HEK293 (cell line): ENCODE measurements around the gene TP63.

ENCODE experiments used
- CTCF ChIA-PET: fragments of 350-600 bp; formaldehyde crosslinking; extraction: SDS; loops from one replicate; lab custom pipeline; 2021; ENCODE audit warnings: antibody characterized with exemption; lab: Yijun Ruan, JAX
- POLR2A ChIA-PET: fragments of 300-600 bp; formaldehyde crosslinking; extraction: SDS; loops from one replicate; lab custom pipeline; 2020; ENCODE audit warnings: antibody characterized with exemption, inconsistent platforms; lab: Yijun Ruan, JAX
- H3K27ac ChIP-seq: fragments of 200-500 bp; sonication (Bioruptor generic); 2 replicates; pipeline ENCODE4 v1.5.1; 2014; ENCODE audit warnings: low read depth, low read length, control low read depth, inconsistent platforms; ENCODE audit errors: extremely low read depth
- H3K36me3 ChIP-seq, 2 experiments: fragments of 200-500 bp in 1 of 2; sonication (Bioruptor generic) in 1 of 2; 1 replicate in 1 of 2; 2 replicates in 1 of 2; pipeline ENCODE4 v1.5.1; 2014 to 2017; ENCODE audit warnings: inconsistent platforms in 2 of 2, low read length in 2 of 2; ENCODE audit not compliant: control insufficient read depth in 2 of 2, insufficient read depth in 1 of 2
- H3K4me1 ChIP-seq: fragments of 200-500 bp; sonication (Bioruptor generic); 2 replicates; pipeline ENCODE4 v1.5.1; 2014; ENCODE audit warnings: mild to moderate bottlenecking, low read length, inconsistent platforms; ENCODE audit not compliant: control insufficient read depth, insufficient read depth
- H3K4me3 ChIP-seq: 2 replicates; pipeline ENCODE4 v1.5.1; 2011; ENCODE audit warnings: low read depth, mild to moderate bottlenecking, control low read depth, low read length, moderate library complexity
- H3K9me3 ChIP-seq: fragments of 200-500 bp; sonication (Bioruptor generic); 2 replicates; pipeline ENCODE4 v1.5.1; 2014; ENCODE audit warnings: low read depth, low read length, inconsistent platforms; ENCODE audit not compliant: control insufficient read depth, insufficient read depth
- HOXD13 ChIP-seq: sonication (generic); formaldehyde crosslinking; IDR thresholded peaks from 2 replicates; pipeline ENCODE4 v1.8.0; 2022; ENCODE audit warnings: missing genetic modification reagents, borderline replicate concordance
- KLF9 ChIP-seq: fragments of 450-650 bp; formaldehyde crosslinking; IDR thresholded peaks from 2 replicates; pipeline ENCODE4 v1.5.1; 2016; ENCODE audit warnings: missing biosample characterization, missing genetic modification characterization, low read depth
- ZBTB1 ChIP-seq: fragments of 450-650 bp; formaldehyde crosslinking; IDR thresholded peaks from 2 replicates; pipeline ENCODE4 v1.5.1; 2016; ENCODE audit warnings: missing biosample characterization, missing genetic modification characterization
- ZBTB26 ChIP-seq: fragments of 450-650 bp; formaldehyde crosslinking; optimal IDR thresholded peaks from 2 replicates; pipeline ENCODE3; 2016; ENCODE audit warnings: missing biosample characterization, mild to moderate bottlenecking, missing genetic modification characterization
- ZBTB7A ChIP-seq: fragments of 450-650 bp; formaldehyde crosslinking; IDR thresholded peaks from 2 replicates; pipeline ENCODE4 v1.5.1; 2016; ENCODE audit warnings: low read depth, missing biosample characterization, missing genetic modification characterization
- ZFP3 ChIP-seq: fragments of 450-650 bp; formaldehyde crosslinking; IDR thresholded peaks from 2 replicates; pipeline ENCODE4 v1.5.1; 2016; ENCODE audit warnings: low read depth, missing biosample characterization, missing genetic modification characterization
- ZNF211 ChIP-seq: fragments of 450-650 bp; formaldehyde crosslinking; IDR thresholded peaks from 2 replicates; pipeline ENCODE4 v1.5.1; 2016; ENCODE audit warnings: low read depth, missing biosample characterization, missing genetic modification characterization
- ZNF223 ChIP-seq: fragments of 450-650 bp; formaldehyde crosslinking; IDR thresholded peaks from 2 replicates; pipeline ENCODE4 v1.5.1; 2016; ENCODE audit warnings: missing biosample characterization, missing genetic modification characterization
- ZNF449 ChIP-seq: fragments of 450-650 bp; formaldehyde crosslinking; IDR thresholded peaks from 2 replicates; pipeline ENCODE4 v1.5.1; 2017; ENCODE audit warnings: missing biosample characterization, mild to moderate bottlenecking, missing genetic modification characterization, moderate library complexity
- ZNF501 ChIP-seq: fragments of 450-650 bp; formaldehyde crosslinking; IDR thresholded peaks from 2 replicates; pipeline ENCODE4 v1.5.1; 2016; ENCODE audit warnings: missing biosample characterization, missing genetic modification characterization
- ZNF510 ChIP-seq: fragments of 450-650 bp; formaldehyde crosslinking; IDR thresholded peaks from 2 replicates; pipeline ENCODE4 v1.5.1; 2018; ENCODE audit warnings: mild to moderate bottlenecking, missing genetic modification characterization, missing biosample characterization; ENCODE audit not compliant: insufficient replicate concordance
- ZNF548 ChIP-seq: fragments of 450-650 bp; formaldehyde crosslinking; IDR thresholded peaks from 2 replicates; pipeline ENCODE4 v1.5.1; 2016; ENCODE audit warnings: missing biosample characterization, missing genetic modification characterization
- ZNF624 ChIP-seq: fragments of 450-650 bp; formaldehyde crosslinking; IDR thresholded peaks from 2 replicates; pipeline ENCODE4 v1.5.1; 2017; ENCODE audit warnings: missing biosample characterization, missing genetic modification characterization
- ZNF677 ChIP-seq: fragments of 450-650 bp; IDR thresholded peaks from 2 replicates; pipeline ENCODE4 v1.5.0; 2018; ENCODE audit warnings: missing biosample characterization, mild to moderate bottlenecking, missing genetic modification characterization, moderate library complexity
- ZNF701 ChIP-seq: fragments of 450-650 bp; formaldehyde crosslinking; IDR thresholded peaks from 2 replicates; pipeline ENCODE4 v1.5.1; 2016; ENCODE audit warnings: missing biosample characterization, missing genetic modification characterization
- ZNF707 ChIP-seq: fragments of 450-650 bp; formaldehyde crosslinking; IDR thresholded peaks from 2 replicates; pipeline ENCODE4 v1.5.1; 2016; ENCODE audit warnings: missing biosample characterization, missing genetic modification characterization
- ZNF791 ChIP-seq: fragments of 450-650 bp; formaldehyde crosslinking; IDR thresholded peaks from 2 replicates; pipeline ENCODE4 v1.5.1; 2016; ENCODE audit warnings: missing biosample characterization, missing genetic modification characterization
- ZNF837 ChIP-seq: fragments of 450-650 bp; formaldehyde crosslinking; IDR thresholded peaks from 2 replicates; pipeline ENCODE4 v1.5.1; 2016; ENCODE audit warnings: missing biosample characterization, missing genetic modification characterization
- ZSCAN5A ChIP-seq: fragments of 450-650 bp; formaldehyde crosslinking; IDR thresholded peaks from 2 replicates; pipeline ENCODE4 v1.5.1; 2016; ENCODE audit warnings: missing biosample characterization, missing genetic modification characterization
- TF ChIP-seq, protein P1 (sequence below): fragments of 450-650 bp; formaldehyde crosslinking; IDR thresholded peaks from 2 replicates; pipeline ENCODE4 v1.5.1; 2016; ENCODE audit warnings: missing biosample characterization, missing genetic modification characterization

Gene TP63

DNA sequence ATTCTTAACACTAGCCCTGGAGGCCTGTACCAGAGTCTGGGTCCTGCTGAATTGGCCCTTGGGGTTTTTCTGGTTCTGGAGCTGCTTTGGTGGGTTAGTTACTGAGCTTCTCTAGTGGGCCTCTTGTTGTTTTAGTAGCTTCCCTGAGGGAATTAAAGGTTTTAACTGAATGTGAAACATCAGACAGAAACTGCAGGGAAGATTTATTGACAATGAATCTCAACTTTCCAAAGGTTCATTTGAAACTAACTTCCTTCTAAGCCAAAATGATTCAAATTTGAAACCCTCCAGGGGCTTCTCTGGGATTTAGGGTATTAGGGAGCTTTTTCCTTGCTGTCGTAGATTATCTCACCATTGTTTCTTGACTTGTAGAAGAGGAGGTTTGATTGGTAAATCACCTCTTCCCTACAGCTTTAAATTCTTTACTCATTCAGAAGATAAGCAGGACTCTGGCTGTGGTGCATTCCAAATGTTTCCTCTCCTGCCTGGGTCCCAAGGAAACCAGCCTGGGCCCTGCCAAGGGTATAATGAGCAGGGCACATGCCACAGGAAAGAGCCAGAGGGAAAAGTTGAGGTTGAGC, 71.0 kb downstream of the TP63 start (continued):
- TF ChIP-seq ZFP3 = no peak
- TF ChIP-seq, protein P1, sequence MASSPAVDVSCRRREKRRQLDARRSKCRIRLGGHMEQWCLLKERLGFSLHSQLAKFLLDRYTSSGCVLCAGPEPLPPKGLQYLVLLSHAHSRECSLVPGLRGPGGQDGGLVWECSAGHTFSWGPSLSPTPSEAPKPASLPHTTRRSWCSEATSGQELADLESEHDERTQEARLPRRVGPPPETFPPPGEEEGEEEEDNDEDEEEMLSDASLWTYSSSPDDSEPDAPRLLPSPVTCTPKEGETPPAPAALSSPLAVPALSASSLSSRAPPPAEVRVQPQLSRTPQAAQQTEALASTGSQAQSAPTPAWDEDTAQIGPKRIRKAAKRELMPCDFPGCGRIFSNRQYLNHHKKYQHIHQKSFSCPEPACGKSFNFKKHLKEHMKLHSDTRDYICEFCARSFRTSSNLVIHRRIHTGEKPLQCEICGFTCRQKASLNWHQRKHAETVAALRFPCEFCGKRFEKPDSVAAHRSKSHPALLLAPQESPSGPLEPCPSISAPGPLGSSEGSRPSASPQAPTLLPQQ = no peak
- TF ChIP-seq ZNF791 (tag by site-specific recombination) = no peak
- no peak for TF ChIP-seq ZNF837 (tag by site-specific recombination)
- TF ChIP-seq ZNF449 = no peak

GRCh38 chr3:189703865-189704264, 72.7 kb downstream of the TP63 start:
- H3K9me3 ChIP-seq = no peaks in the 10 kb centered on the region
- no peak overlapping the region for H3K4me3 ChIP-seq
- ChIA-PET POLR2A (no interaction called here), CTCF (no interaction called here)
- no peak overlapping the region for H3K27ac ChIP-seq
- TF ChIP-seq ZBTB7A (tag by site-specific recombination) = no peak
- no peak for TF ChIP-seq ZNF677 (tag by site-specific recombination)
- TF ChIP-seq ZBTB26 (tag by site-specific recombination) = no peak
- no peak for TF ChIP-seq ZNF624
- no peak for TF ChIP-seq ZNF501
- TF ChIP-seq ZNF223 (tag by site-specific recombination) = no peak
- TF ChIP-seq ZNF548 (tag by site-specific recombination) = no peak
- TF ChIP-seq ZNF211 (tag by site-specific recombination) = no peak
- TF ChIP-seq, protein P1 = no peak
- no peak for TF ChIP-seq ZNF510
- TF ChIP-seq HOXD13 (CRISPR knock-in tag) = no peak
- TF ChIP-seq ZNF707 (tag by site-specific recombination) = no peak
- no peak for TF ChIP-seq ZSCAN5A
- no peak for TF ChIP-seq KLF9 (tag by site-specific recombination)
- no peaks in the 10 kb centered on the region for H3K36me3 ChIP-seq
- H3K4me1 ChIP-seq = no peaks in the 10 kb centered on the region

DNA sequence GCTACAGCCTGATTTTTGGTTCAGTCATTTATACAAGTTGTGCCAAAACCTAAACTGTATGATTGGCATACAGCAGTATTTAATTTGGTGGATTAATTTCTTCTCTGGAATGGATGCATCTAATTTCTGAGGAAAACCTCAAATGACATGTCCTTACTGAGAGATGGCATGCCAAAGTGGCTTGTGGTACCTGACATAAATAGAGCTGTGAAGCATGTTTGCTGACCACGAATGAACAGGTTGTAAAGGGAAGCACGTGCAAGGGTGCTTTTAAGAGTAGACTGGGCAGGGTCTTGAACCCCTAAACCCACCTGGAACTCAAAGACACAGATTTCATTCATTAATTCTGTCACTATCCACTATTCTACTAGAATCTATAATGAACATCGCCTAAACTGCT, 77.2 kb downstream of the TP63 start:
- no peaks in the 10 kb centered on the region for H3K9me3 ChIP-seq
- POLR2A ChIA-PET = no interaction called here
- TF ChIP-seq ZNF701 (tag by site-specific recombination) (no peak), ZBTB1 (tag by site-specific recombination) (no peak)
- no peak overlapping the region for H3K4me3 ChIP-seq
- H3K27ac ChIP-seq = no peak overlapping the region
- CTCF ChIA-PET = no interaction called here
- H3K36me3 ChIP-seq = no peaks in the 10 kb centered on the region
- H3K4me1 ChIP-seq = no peaks in the 10 kb centered on the region
